ENCODE results near the gene SCN2B.

The SCN2B gene, protein sequence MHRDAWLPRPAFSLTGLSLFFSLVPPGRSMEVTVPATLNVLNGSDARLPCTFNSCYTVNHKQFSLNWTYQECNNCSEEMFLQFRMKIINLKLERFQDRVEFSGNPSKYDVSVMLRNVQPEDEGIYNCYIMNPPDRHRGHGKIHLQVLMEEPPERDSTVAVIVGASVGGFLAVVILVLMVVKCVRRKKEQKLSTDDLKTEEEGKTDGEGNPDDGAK

DNA sequence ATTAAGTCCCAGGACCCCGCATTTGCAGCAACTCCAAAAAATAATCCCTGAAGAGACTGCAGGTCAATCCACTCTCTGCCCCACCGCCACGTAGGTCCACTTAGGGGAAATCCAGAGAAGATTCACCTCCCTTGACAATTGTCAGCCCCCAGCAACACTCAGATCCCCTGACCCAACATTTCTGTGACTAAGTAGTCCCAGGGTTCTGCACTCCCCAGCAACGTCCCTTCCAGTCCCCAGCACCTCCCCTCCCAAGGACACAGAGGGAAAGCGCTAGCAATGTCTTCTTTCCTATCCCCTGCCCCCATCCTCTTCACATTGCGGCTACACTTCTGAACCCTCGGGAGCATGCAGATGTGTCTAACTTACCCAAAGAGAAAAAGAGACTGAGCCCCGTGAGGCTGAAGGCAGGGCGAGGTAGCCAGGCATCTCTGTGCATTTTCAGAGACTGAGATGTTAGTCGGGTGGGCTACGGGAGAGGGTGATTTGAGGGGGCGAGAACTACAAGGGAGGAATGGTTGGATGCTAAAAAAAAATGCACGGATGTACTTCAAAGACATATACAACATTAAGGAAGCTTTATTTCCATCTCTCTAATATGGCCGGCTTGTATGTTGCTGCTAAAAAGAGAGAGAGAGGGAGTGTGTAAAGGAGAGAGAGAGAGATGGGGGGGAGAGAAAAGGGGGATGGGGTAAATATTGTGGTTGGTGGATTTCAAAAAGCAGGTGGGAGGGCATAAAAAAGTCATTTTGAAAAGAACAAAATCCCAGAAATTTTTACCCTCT lies at the start of gene SCN2B:
TSS of gene SCN2B (minus strand) at position 647 of the 785 bp plus-strand sequence. CDS start at position 439, 208 bp downstream.
- no peak for DNase-seq

GRCh38 chr11:118224511-118225188 lies 48.2 kb upstream of the SCN2B start, which contains the start of gene JAML:
JAML (minus strand) TSS chr11:118225011; CDS start chr11:118214866, 10,145 bp downstream.
- no peak for DNase-seq

GRCh38 chr11:118223992-118224391 lies 47.6 kb upstream of the SCN2B start:
- no peak for DNase-seq

GRCh38 chr11:118223570-118223969 lies 47.1 kb upstream of the SCN2B start:
- no peak for DNase-seq

DNA sequence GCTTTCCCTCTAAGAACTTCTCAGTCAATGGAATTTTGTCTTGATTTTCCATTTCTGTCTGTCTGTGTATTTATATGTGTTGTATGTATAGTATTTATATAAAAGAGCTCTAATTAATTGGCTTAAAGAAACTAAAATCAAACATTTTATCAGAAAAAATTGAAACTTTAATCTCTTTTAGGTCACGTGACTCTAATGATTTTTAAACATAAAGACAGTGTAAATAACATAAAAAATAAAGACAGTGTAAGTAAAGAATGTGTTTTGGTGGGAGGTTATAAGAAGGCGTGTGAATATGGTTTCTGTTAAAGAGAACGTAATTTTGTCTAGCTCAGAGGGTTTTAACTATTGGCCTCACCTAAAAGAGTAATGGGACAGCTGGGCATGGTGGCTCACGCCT lies 46.0 kb upstream of the SCN2B start:
- DNase-seq: no peak

GRCh38 chr11:118221419-118221818 lies 45.0 kb upstream of the SCN2B start:
- DNase-seq: no peak

DNA sequence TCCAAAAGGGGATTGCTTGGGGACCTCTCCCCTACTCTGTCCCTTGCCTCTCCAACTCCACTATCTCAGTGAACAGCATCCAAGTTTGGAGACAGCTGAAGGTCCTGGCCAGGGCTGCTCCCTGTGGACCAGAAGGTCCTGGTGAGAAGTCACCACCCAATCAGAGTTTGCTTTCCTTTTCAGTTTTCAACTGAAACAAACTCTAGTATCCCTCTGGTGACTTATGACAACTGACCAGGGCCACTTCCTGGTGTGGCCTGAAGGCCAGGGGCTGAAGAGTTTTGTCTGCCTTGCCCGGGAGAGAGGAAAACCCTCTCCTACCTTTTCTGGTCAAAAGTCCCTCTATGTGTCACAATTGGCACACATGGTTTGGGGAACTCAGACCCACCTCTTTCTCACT lies 43.3 kb upstream of the SCN2B start:
- DNase-seq: no peak

- no peak for DNase-seq
Observed at GRCh38 chr11:118219244-118219643, 42.8 kb upstream of the SCN2B start.

- no peak for DNase-seq
Observed at GRCh38 chr11:118217575-118217974, 41.1 kb upstream of the SCN2B start.

- DNase-seq: no peak
Observed at GRCh38 chr11:118216621-118217481, 40.4 kb upstream of the SCN2B start.

GRCh38 chr11:118215765-118216164 lies 39.3 kb upstream of the SCN2B start:
- DNase-seq: no peak

GRCh38 chr11:118215262-118215661 lies 38.8 kb upstream of the SCN2B start:
- no peak for DNase-seq

DNA sequence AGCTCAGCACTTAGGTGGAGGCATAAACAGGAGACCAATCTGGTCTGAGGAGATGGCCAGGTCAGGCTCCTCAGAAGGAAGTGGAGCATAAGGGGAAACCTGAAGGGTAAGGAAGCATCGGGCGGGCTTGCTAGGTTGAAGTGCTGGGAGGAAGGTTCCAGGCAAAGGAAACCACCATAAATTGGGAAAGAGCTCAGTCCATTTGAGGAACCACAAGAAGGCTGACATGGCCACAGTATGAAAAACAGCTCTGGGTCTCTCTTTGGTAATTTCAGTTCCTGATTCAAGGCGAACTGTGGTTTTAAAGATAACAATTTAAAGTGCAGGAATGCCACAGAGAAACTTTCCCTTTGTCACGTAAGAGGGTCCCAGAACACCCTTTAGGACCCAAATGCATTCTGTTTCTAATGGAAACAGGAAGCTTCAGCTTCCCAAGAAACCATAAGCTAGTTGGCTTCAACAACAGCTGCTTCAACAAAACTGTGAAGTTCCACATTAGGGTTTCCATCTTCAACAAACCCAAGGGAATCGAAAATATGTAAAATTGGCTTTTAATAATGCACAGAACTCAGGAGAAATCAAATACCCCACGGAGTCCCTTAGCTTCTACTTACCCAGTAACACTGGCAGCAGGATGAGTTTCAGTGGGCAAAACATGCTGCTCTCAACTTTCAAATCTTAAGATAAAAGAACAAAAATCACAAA lies 37.9 kb upstream of the SCN2B start:
- DNase-seq: no peak

- DNase-seq: no peak
Observed at GRCh38 chr11:118213781-118214180, 37.3 kb upstream of the SCN2B start.

GRCh38 chr11:118213201-118213600 lies 36.8 kb upstream of the SCN2B start:
- DNase-seq: no peak

GRCh38 chr11:118212781-118213191 lies 36.3 kb upstream of the SCN2B start:
- no peak for DNase-seq

- DNase-seq: no peak
Observed at GRCh38 chr11:118212131-118212725, 35.8 kb upstream of the SCN2B start.

DNA sequence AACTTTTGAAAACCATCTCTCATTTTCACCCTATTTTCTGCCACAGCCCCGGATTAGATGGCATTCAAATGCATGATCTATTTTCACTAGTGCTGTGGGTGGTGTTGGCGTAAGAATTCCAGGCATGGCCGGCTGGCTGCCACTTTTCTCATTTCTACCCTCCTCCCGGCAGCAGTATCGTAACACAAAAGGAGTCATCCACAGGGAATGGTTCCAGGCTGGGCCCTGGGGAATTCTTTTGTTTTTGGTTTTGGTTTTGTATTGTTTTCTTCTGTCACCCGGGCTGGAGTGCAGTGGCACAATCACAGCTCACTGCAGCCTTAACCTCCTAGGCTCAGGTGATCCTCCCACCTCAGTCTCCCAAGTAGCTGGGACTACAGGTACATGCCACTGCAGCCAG lies 34.6 kb upstream of the SCN2B start:
- DNase-seq: no peak

GRCh38 chr11:118210323-118210722 lies 33.9 kb upstream of the SCN2B start:
- no peak for DNase-seq

GRCh38 chr11:118209033-118209432 lies 32.6 kb upstream of the SCN2B start:
- DNase-seq: no peak

DNA sequence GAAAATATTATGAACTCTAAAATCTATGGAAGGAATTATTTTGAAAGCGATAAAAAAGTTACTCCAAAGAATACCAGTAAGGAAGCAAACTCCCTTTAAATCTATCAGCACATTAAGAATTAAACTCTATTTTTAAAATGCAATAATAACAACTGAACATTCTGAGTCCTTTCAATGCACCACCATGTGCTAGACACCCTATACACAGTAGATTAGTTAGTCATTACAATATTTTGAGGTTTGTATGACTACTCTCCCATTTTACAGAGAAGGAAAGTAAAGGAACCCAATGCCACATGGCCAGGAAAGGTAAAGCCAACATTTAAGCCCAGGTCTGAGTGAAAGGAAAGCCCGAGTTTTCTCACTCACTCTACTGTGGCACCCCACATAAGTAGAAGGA lies 30.6 kb upstream of the SCN2B start:
- no peak for DNase-seq

All from NCI-H1092 treated with DMSO at 0.1 percent for 48 hours (cell line).